HG03378 (cell line): Measurements from ENCODE around the gene TNFAIP8L1.

Experiments
- ATAC-seq: cut with Tn5 transposase; IDR thresholded peaks from one replicate; pipeline ENCODE4 v1.9.1; 2021; ENCODE audit warnings: mild to moderate bottlenecking, moderate library complexity; ENCODE audit not compliant: unreplicated experiment

Gene TNFAIP8L1

GRCh38 chr19:4609878-4610511, 29.3 kb upstream of the TNFAIP8L1 start:
- ATAC-seq, result no peak

- ATAC-seq, result no peak
Observed at GRCh38 chr19:4613254-4613751, 26.0 kb upstream of the TNFAIP8L1 start.

GRCh38 chr19:4618019-4618418, 21.3 kb upstream of the TNFAIP8L1 start:
- ATAC-seq, result no peak

GRCh38 chr19:4619668-4620294, 19.5 kb upstream of the TNFAIP8L1 start:
- no peak for ATAC-seq

- no peak for ATAC-seq
Observed at GRCh38 chr19:4620675-4621074, 18.6 kb upstream of the TNFAIP8L1 start.

- ATAC-seq, result no peak
Observed at GRCh38 chr19:4622695-4623421, 16.5 kb upstream of the TNFAIP8L1 start.

GRCh38 chr19:4624301-4624700, 15.0 kb upstream of the TNFAIP8L1 start:
- ATAC-seq, result no peak

- ATAC-seq, result no peak
Observed at GRCh38 chr19:4624733-4625362, 14.5 kb upstream of the TNFAIP8L1 start.

- no peak for ATAC-seq
Observed at GRCh38 chr19:4633140-4633967, 6.0 kb upstream of the TNFAIP8L1 start.

GRCh38 chr19:4635754-4636116, 3.6 kb upstream of the TNFAIP8L1 start:
- ATAC-seq, result no peak

GRCh38 chr19:4636151-4636717, 3.1 kb upstream of the TNFAIP8L1 start:
- ATAC-seq, result no peak

- no peak for ATAC-seq
Observed at GRCh38 chr19:4636761-4637160, 2.6 kb upstream of the TNFAIP8L1 start.

GRCh38 chr19:4638317-4638716, 999 bp upstream of the TNFAIP8L1 start:
- ATAC-seq, result no peak

- ATAC-seq, result peak; percentile 28
Observed at GRCh38 chr19:4639531-4640246, 373 bp downstream of the TNFAIP8L1 start.

- ATAC-seq, result no peak
Observed at GRCh38 chr19:4640247-4641000, 1.1 kb downstream of the TNFAIP8L1 start.

GRCh38 chr19:4641132-4641531, 1.8 kb downstream of the TNFAIP8L1 start:
- no peak for ATAC-seq

GRCh38 chr19:4642625-4643024, 3.3 kb downstream of the TNFAIP8L1 start:
- no peak for ATAC-seq

GRCh38 chr19:4645718-4646117, 6.4 kb downstream of the TNFAIP8L1 start:
- ATAC-seq, result no peak
